K562 (cell line): ENCODE measurements around the gene EPHA1. TPM values are rescaled to one million over a fixed set of nuclear protein-coding genes. Genes with fewer than 3 reads are reported as not detected.

ENCODE experiments used
- ETV5 ChIP-seq: sonication (generic); formaldehyde crosslinking; IDR thresholded peaks from 2 replicates; pipeline ENCODE4 v1.4.0; 2020; ENCODE audit warnings: low read depth, mild to moderate bottlenecking, missing genetic modification reagents
- FOXA3 ChIP-seq, 2 experiments: fragments of 450-650 bp in 1 of 2; sonication (generic) in 1 of 2; formaldehyde crosslinking; IDR thresholded peaks in 1 of 2; conservative IDR thresholded peaks in 1 of 2; 2 replicates each; pipeline versions ENCODE4 v1.4.0 to v1.8.0; 2020 to 2022; ENCODE audit warnings: mild to moderate bottlenecking in 2 of 2, missing genetic modification reagents in 1 of 2
- GATA2 ChIP-seq: sonication (generic); formaldehyde crosslinking; IDR thresholded peaks from 2 replicates; pipeline ENCODE4 v1.4.0; 2020; ENCODE audit warnings: mild to moderate bottlenecking, missing genetic modification reagents
- NRF1 ChIP-seq, 2 experiments: fragments of 450-650 bp; IDR thresholded peaks in 1 of 2; conservative IDR thresholded peaks in 1 of 2; 2 replicates each; pipeline ENCODE4 v1.6.1; 2014; ENCODE audit warnings: mild to moderate bottlenecking in 2 of 2
- OTX1 ChIP-seq: fragments of 450-650 bp; formaldehyde crosslinking; IDR thresholded peaks from 2 replicates; pipeline ENCODE4 v1.4.0; 2022; ENCODE audit warnings: mild to moderate bottlenecking
- RAD51 ChIP-seq: fragments of 450-650 bp; IDR thresholded peaks from 2 replicates; pipeline ENCODE4 v1.7.1; 2016; ENCODE audit warnings: low read depth, mild to moderate bottlenecking, borderline replicate concordance
- SREBF2 ChIP-seq: sonication (generic); formaldehyde crosslinking; IDR thresholded peaks from 2 replicates; pipeline ENCODE4 v1.4.0; 2020; ENCODE audit warnings: mild to moderate bottlenecking, missing genetic modification reagents
- TEAD2 ChIP-seq: fragments of 450-650 bp; IDR thresholded peaks from 2 replicates; pipeline ENCODE4 v1.6.1; 2016; ENCODE audit warnings: missing genetic modification characterization, control low read depth, missing compliant biosample characterization
- ZNF3 ChIP-seq: fragments of 250-450 bp; sonication (Bioruptor Pico); IDR thresholded peaks from 2 replicates; pipeline ENCODE4 v1.5.0; 2021; ENCODE audit warnings: mild to moderate bottlenecking, moderate library complexity
- ZNF347 ChIP-seq: fragments of 450-650 bp; formaldehyde crosslinking; IDR thresholded peaks from 2 replicates; pipeline ENCODE4 v1.4.0; 2020; ENCODE audit warnings: low read depth, mild to moderate bottlenecking, moderate library complexity
- ZNF668 ChIP-seq: fragments of 250-450 bp; sonication (Bioruptor Pico); IDR thresholded peaks from 2 replicates; pipeline ENCODE4 v1.8.0; 2022; ENCODE audit warnings: mild to moderate bottlenecking, inconsistent platforms
- ZNF766 ChIP-seq: fragments of 200-800 bp; sonication (Bioruptor generic); conservative IDR thresholded peaks from 2 replicates; pipeline ENCODE4 v1.6.1; 2016; ENCODE audit warnings: missing genetic modification characterization, missing compliant biosample characterization
- polyA plus RNA-seq, 8 experiments: library from polyadenylated mRNA; depleted of rRNA in 4 of 8; stranded (reverse) in 5 of 8; unstranded in 3 of 8; fragments of >200 nt; fragmentation: Nextera tagmentation in 2 of 8; fragmentation: Illumina TruSeq in 1 of 8; extraction: Ambion mirVana in 2 of 8; extraction: Trizol in 1 of 8; gene quantifications; 2 replicates each; pipeline versions ENCODE4 v1.2.1 to v1.2.3, GENCODE V29; 2011 to 2014; ENCODE audit warnings: inconsistent platforms in 1 of 8, missing spikeins in 1 of 8
- total RNA-seq, 7 experiments: library from RNA; depleted of rRNA in 6 of 7; stranded (reverse); fragments of >200 nt in 6 of 7; fragmentation: Illumina TruSeq in 2 of 7; extraction: Trizol in 2 of 7; gene quantifications; 2 replicates each; pipeline versions ENCODE4 v1.2.1 to v1.2.3, GENCODE V29; 2011 to 2021; ENCODE audit warnings: low replicate concordance in 1 of 7
- TF ChIP-seq, protein P1 (sequence below): fragments of 250-450 bp; sonication (Bioruptor Pico); IDR thresholded peaks from 2 replicates; pipeline ENCODE4 v1.4.0; 2020
- TF ChIP-seq, protein P2 (sequence below), 2 experiments: IDR thresholded peaks; 2 replicates each; pipeline ENCODE4 v1.6.1; 2012; ENCODE audit warnings: improper control_type of control experiment in 2 of 2, low read depth in 2 of 2, low read length in 2 of 2, borderline replicate concordance in 1 of 2
- TF ChIP-seq, protein P3 (sequence below): sonication (generic); formaldehyde crosslinking; IDR thresholded peaks from 2 replicates; pipeline ENCODE4 v1.8.1; 2022; ENCODE audit warnings: missing genetic modification reagents
- TF ChIP-seq, protein P4 (sequence below), 2 experiments: fragments of 450-650 bp in 1 of 2; IDR thresholded peaks; 2 replicates each; pipeline ENCODE4 v1.6.1; 2011 to 2017; ENCODE audit warnings: low read depth in 2 of 2, antibody characterized with exemption in 1 of 2, borderline replicate concordance in 1 of 2, low read length in 1 of 2, mild to moderate bottlenecking in 1 of 2, mixed read lengths in 1 of 2; ENCODE audit not compliant: control insufficient read depth in 1 of 2
- TF ChIP-seq, protein P5 (sequence below): sonication (generic); formaldehyde crosslinking; IDR thresholded peaks from 2 replicates; pipeline ENCODE4 v1.8.1; 2023; ENCODE audit warnings: mild to moderate bottlenecking, missing genetic modification reagents

Gene EPHA1
- total and polyA plus RNA-seq, 9 of the 15 experiments (the other 6 are each of a cell fraction or from before 2014, with no cell fraction given), result 0.22 to 0.57 (median 0.32) TPM; not detected in 6

DNA sequence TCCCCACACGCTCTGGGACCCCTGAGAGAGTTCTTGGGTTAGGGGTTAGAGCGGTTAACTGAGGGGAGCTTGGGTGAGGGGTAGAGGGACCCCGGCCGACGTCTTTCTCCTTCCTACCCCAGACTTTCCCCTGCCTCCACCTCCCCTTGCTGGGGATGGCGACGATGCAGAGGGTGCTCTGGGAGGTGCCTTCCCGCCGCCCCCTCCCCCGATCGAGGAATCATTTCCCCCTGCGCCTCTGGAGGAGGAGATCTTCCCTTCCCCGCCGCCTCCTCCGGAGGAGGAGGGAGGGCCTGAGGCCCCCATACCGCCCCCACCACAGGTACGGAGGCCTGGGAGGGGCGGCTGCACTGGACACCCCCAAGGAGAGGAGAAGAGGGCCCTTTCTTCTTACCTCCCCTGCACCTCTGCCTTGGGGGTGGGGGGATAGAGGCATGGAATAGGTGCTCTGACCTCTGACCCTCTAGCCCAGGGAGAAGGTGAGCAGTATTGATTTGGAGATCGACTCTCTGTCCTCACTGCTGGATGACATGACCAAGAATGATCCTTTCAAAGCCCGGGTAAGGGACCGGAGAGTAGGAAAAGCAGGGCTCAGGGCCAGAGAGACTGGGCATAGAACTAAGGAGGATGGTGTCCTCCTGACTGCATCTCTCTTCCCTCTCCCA, 26.4 kb downstream of the EPHA1 start (continued):
- TF ChIP-seq ZNF347 (CRISPR knock-in tag), result no peak
- no peak for TF ChIP-seq SREBF2 (CRISPR knock-in tag)
- no peak for TF ChIP-seq OTX1
- TF ChIP-seq, protein P1, sequence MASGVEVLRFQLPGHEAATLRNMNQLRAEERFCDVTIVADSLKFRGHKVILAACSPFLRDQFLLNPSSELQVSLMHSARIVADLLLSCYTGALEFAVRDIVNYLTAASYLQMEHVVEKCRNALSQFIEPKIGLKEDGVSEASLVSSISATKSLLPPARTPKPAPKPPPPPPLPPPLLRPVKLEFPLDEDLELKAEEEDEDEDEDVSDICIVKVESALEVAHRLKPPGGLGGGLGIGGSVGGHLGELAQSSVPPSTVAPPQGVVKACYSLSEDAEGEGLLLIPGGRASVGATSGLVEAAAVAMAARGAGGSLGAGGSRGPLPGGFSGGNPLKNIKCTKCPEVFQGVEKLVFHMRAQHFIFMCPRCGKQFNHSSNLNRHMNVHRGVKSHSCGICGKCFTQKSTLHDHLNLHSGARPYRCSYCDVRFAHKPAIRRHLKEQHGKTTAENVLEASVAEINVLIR (CRISPR knock-in tag), result no peak
- no peak for TF ChIP-seq TEAD2 (tag)
- no peak for TF ChIP-seq ZNF668 (CRISPR knock-in tag)
- TF ChIP-seq, protein P2, sequence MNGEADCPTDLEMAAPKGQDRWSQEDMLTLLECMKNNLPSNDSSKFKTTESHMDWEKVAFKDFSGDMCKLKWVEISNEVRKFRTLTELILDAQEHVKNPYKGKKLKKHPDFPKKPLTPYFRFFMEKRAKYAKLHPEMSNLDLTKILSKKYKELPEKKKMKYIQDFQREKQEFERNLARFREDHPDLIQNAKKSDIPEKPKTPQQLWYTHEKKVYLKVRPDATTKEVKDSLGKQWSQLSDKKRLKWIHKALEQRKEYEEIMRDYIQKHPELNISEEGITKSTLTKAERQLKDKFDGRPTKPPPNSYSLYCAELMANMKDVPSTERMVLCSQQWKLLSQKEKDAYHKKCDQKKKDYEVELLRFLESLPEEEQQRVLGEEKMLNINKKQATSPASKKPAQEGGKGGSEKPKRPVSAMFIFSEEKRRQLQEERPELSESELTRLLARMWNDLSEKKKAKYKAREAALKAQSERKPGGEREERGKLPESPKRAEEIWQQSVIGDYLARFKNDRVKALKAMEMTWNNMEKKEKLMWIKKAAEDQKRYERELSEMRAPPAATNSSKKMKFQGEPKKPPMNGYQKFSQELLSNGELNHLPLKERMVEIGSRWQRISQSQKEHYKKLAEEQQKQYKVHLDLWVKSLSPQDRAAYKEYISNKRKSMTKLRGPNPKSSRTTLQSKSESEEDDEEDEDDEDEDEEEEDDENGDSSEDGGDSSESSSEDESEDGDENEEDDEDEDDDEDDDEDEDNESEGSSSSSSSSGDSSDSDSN (IDR thresholded peaks at IDR 0.05; ENCODE audit: borderline replicate concordance in 1 of 2, low read depth in 2 of 2, low read length in 2 of 2), result no peak
- TF ChIP-seq RAD51, result no peak
- TF ChIP-seq, protein P3, sequence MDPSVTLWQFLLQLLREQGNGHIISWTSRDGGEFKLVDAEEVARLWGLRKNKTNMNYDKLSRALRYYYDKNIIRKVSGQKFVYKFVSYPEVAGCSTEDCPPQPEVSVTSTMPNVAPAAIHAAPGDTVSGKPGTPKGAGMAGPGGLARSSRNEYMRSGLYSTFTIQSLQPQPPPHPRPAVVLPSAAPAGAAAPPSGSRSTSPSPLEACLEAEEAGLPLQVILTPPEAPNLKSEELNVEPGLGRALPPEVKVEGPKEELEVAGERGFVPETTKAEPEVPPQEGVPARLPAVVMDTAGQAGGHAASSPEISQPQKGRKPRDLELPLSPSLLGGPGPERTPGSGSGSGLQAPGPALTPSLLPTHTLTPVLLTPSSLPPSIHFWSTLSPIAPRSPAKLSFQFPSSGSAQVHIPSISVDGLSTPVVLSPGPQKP (CRISPR knock-in tag), result no peak; the same call in 1 of the 2 replicates
- no peak for TF ChIP-seq GATA2 (CRISPR knock-in tag)
- TF ChIP-seq ETV5 (CRISPR knock-in tag), result no peak
- TF ChIP-seq, protein P4, sequence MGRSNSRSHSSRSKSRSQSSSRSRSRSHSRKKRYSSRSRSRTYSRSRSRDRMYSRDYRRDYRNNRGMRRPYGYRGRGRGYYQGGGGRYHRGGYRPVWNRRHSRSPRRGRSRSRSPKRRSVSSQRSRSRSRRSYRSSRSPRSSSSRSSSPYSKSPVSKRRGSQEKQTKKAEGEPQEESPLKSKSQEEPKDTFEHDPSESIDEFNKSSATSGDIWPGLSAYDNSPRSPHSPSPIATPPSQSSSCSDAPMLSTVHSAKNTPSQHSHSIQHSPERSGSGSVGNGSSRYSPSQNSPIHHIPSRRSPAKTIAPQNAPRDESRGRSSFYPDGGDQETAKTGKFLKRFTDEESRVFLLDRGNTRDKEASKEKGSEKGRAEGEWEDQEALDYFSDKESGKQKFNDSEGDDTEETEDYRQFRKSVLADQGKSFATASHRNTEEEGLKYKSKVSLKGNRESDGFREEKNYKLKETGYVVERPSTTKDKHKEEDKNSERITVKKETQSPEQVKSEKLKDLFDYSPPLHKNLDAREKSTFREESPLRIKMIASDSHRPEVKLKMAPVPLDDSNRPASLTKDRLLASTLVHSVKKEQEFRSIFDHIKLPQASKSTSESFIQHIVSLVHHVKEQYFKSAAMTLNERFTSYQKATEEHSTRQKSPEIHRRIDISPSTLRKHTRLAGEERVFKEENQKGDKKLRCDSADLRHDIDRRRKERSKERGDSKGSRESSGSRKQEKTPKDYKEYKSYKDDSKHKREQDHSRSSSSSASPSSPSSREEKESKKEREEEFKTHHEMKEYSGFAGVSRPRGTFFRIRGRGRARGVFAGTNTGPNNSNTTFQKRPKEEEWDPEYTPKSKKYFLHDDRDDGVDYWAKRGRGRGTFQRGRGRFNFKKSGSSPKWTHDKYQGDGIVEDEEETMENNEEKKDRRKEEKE (IDR thresholded peaks at IDR 0.05; ENCODE audit: borderline replicate concordance in 1 of 2, control insufficient read depth in 1 of 2, low read depth in 2 of 2, low read length in 1 of 2), result no peak
- TF ChIP-seq ZNF766 (CRISPR knock-in tag), result no peak
- 0 out of 4 replicates have a peak, but pooled peaks of 1 of the 2 experiments have one; percentile 33 for TF ChIP-seq FOXA3 (CRISPR knock-in tag; conservative IDR thresholded peaks at IDR 0.05 in 1 of 2, IDR thresholded peaks at IDR 0.05 in 1 of 2)
- TF ChIP-seq ZNF3, result no peak
- no peak for TF ChIP-seq NRF1 (conservative IDR thresholded peaks at IDR 0.05 in 1 of 2, IDR thresholded peaks at IDR 0.05 in 1 of 2)
- TF ChIP-seq, protein P5, sequence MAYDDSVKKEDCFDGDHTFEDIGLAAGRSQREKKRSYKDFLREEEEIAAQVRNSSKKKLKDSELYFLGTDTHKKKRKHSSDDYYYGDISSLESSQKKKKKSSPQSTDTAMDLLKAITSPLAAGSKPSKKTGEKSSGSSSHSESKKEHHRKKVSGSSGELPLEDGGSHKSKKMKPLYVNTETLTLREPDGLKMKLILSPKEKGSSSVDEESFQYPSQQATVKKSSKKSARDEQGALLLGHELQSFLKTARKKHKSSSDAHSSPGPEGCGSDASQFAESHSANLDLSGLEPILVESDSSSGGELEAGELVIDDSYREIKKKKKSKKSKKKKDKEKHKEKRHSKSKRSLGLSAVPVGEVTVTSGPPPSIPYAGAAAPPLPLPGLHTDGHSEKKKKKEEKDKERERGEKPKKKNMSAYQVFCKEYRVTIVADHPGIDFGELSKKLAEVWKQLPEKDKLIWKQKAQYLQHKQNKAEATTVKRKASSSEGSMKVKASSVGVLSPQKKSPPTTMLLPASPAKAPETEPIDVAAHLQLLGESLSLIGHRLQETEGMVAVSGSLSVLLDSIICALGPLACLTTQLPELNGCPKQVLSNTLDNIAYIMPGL (CRISPR knock-in tag), result no peak
